GM23338 (cell line): ENCODE results near the gene DOCK1.

Experiments
- CREB1 ChIP-seq: fragments of 250-450 bp; sonication (Bioruptor Pico); IDR thresholded peaks from 2 replicates; pipeline ENCODE4 v1.5.0; 2020; ENCODE audit warnings: low read depth, mild to moderate bottlenecking, moderate library complexity
- CTCF ChIP-seq, 2 experiments: fragments of 200-600 bp in 1 of 2; sonication (generic) in 1 of 2; conservative IDR thresholded peaks; 2 replicates each; pipeline versions ENCODE4 v1.5.1 to v1.6.1; 2016 to 2017; ENCODE audit warnings: antibody characterized with exemption in 2 of 2, low read depth in 2 of 2, mild to moderate bottlenecking in 2 of 2, moderate library complexity in 1 of 2
- ETS1 ChIP-seq: IDR thresholded peaks from 2 replicates; pipeline ENCODE4 v1.6.1; 2016; ENCODE audit warnings: antibody characterized with exemption
- EZH2 ChIP-seq: fragments of 200-600 bp; sonication (generic); IDR thresholded peaks from one replicate; pipeline ENCODE4 v1.8.0; 2017; ENCODE audit warnings: antibody characterized with exemption, mild to moderate bottlenecking, low read depth; ENCODE audit not compliant: unreplicated experiment
- EZH2phosphoT487 ChIP-seq: fragments of 200-600 bp; sonication (generic); IDR thresholded peaks from one replicate; pipeline ENCODE4 v1.8.1; 2018; ENCODE audit warnings: antibody characterized with exemption; ENCODE audit not compliant: unreplicated experiment
- JUNB ChIP-seq: IDR thresholded peaks from one replicate; pipeline ENCODE4 v1.6.1; 2016; ENCODE audit warnings: antibody characterized with exemption; ENCODE audit not compliant: unreplicated experiment
- NANOG ChIP-seq: IDR thresholded peaks from 2 replicates; pipeline ENCODE4 v1.6.1; 2016; ENCODE audit warnings: antibody characterized with exemption, borderline replicate concordance
- POLR2AphosphoS5 ChIP-seq: IDR thresholded peaks from 2 replicates; pipeline ENCODE4 v1.6.1; 2016; ENCODE audit warnings: antibody characterized with exemption, low read depth
- REST ChIP-seq: IDR thresholded peaks from one replicate; pipeline ENCODE4 v1.6.1; 2018; ENCODE audit warnings: antibody characterized with exemption; ENCODE audit not compliant: unreplicated experiment
- STAT1 ChIP-seq: IDR thresholded peaks from one replicate; pipeline ENCODE4 v1.6.1; 2016; ENCODE audit warnings: antibody characterized with exemption; ENCODE audit not compliant: unreplicated experiment
- ZNF114 ChIP-seq: fragments of 250-450 bp; sonication (Bioruptor Pico); IDR thresholded peaks from 2 replicates; pipeline ENCODE4 v1.5.0; 2020; ENCODE audit warnings: mild to moderate bottlenecking, moderate library complexity

GRCh38 chr10:127033216-127034033 is 128.2 kb downstream of the DOCK1 start:
- no peak for TF ChIP-seq CTCF (conservative IDR thresholded peaks at IDR 0.05; ENCODE audit: low read depth in 2 of 2)
- TF ChIP-seq CREB1: no peak
- no peak for TF ChIP-seq NANOG
- no peak for TF ChIP-seq EZH2
- TF ChIP-seq REST: no peak
- TF ChIP-seq JUNB: no peak
- TF ChIP-seq POLR2AphosphoS5: no peak
- TF ChIP-seq ETS1: no peak
- TF ChIP-seq EZH2phosphoT487: no peak
- TF ChIP-seq ZNF114: no peak
- TF ChIP-seq STAT1: no peak
